Loucy (cell line): Measurements from ENCODE around the gene CACNA1B.

ENCODE experiments used
- H2AFZ ChIP-seq: fragments of 200-600 bp; sonication (generic); 2 replicates; pipeline ENCODE4 v1.6.0; 2016; ENCODE audit warnings: antibody characterized with exemption, mild to moderate bottlenecking, low read length, moderate library complexity
- H3F3A ChIP-seq: fragments of 200-600 bp; 2 replicates; pipeline ENCODE4 v1.6.0; 2016; ENCODE audit warnings: antibody characterized with exemption, low read depth, mild to moderate bottlenecking
- H3K27me3 ChIP-seq: fragments of 200-600 bp; sonication (generic); 2 replicates; pipeline ENCODE4 v1.6.1; 2014; ENCODE audit warnings: low read length, mild to moderate bottlenecking; ENCODE audit not compliant: insufficient read depth, poor library complexity, severe bottlenecking
- H3K36me3 ChIP-seq: fragments of 200-600 bp; sonication (generic); 2 replicates; pipeline ENCODE4 v1.6.1; 2016; ENCODE audit warnings: low read length; ENCODE audit not compliant: insufficient read depth
- H3K4me1 ChIP-seq: fragments of 200-600 bp; sonication (generic); 2 replicates; pipeline ENCODE4 v1.5.1; 2014; ENCODE audit warnings: low read length, mild to moderate bottlenecking; ENCODE audit not compliant: insufficient read depth, poor library complexity, severe bottlenecking
- H3K4me2 ChIP-seq: fragments of 200-600 bp; sonication (generic); 2 replicates; pipeline ENCODE4 v1.6.0; 2014; ENCODE audit warnings: antibody characterized with exemption, low read length, low read depth, mild to moderate bottlenecking; ENCODE audit not compliant: poor library complexity, severe bottlenecking
- H3K4me3 ChIP-seq: fragments of 200-600 bp; sonication (generic); 2 replicates; pipeline ENCODE4 v1.5.1; 2014; ENCODE audit warnings: low read length, mild to moderate bottlenecking, mixed read lengths; ENCODE audit not compliant: poor library complexity, severe bottlenecking
- H3K79me2 ChIP-seq: fragments of 200-600 bp; sonication (generic); 2 replicates; pipeline ENCODE4 v1.6.1; 2014; ENCODE audit warnings: low read length; ENCODE audit not compliant: insufficient read depth
- H3K9ac ChIP-seq: fragments of 200-600 bp; sonication (generic); 2 replicates; pipeline ENCODE4 v1.6.0; 2014; ENCODE audit warnings: mild to moderate bottlenecking, low read depth, low read length, moderate library complexity; ENCODE audit not compliant: poor library complexity, severe bottlenecking
- H3K9me2 ChIP-seq: fragments of 200-600 bp; sonication (generic); replicated peaks from 2 replicates; pipeline ENCODE4 v1.6.1; 2016; ENCODE audit warnings: low read depth, low read length, mixed read lengths
- H3K9me3 ChIP-seq: fragments of 200-600 bp; sonication (generic); 2 replicates; pipeline ENCODE4 v1.6.1; 2014; ENCODE audit warnings: mild to moderate bottlenecking, antibody characterized with exemption, low read length, low read depth; ENCODE audit not compliant: insufficient read depth
- H4K20me1 ChIP-seq: fragments of 200-600 bp; sonication (generic); 2 replicates; pipeline ENCODE4 v1.6.0; 2014; ENCODE audit warnings: antibody characterized with exemption, low read length, mild to moderate bottlenecking; ENCODE audit not compliant: insufficient read depth, poor library complexity, severe bottlenecking
- EZH2phosphoT487 ChIP-seq: fragments of 200-600 bp; IDR thresholded peaks from 2 replicates; pipeline ENCODE4 v1.6.1; 2018; ENCODE audit warnings: antibody characterized with exemption, mild to moderate bottlenecking, moderate library complexity, borderline replicate concordance
- TF ChIP-seq, protein P1 (sequence below): fragments of 200-600 bp; sonication (generic); conservative IDR thresholded peaks from 2 replicates; pipeline ENCODE4 v1.5.1; 2014; ENCODE audit warnings: mild to moderate bottlenecking, antibody characterized with exemption, low read length

CACNA1B gene

GRCh38 chr9:138045541-138046490 lies 168.2 kb downstream of the CACNA1B start:
- Histone ChIP-seq H3F3A (no peaks in the 10 kb centered on the region), H2AFZ (no peak overlapping the region), H3K9me3 (peaks cover 40% of the 10 kb centered on the region; the same call in 1 of the 2 replicates), H3K27me3 (no peaks in the 10 kb centered on the region), H4K20me1 (no peaks in the 10 kb centered on the region), H3K36me3 (no peaks in the 10 kb centered on the region), H3K79me2 (no peaks in the 10 kb centered on the region), H3K4me2 (no peak overlapping the region), H3K4me1 (no peaks in the 10 kb centered on the region), H3K4me3 (no peak overlapping the region), H3K9ac (no peak overlapping the region), H3K9me2 (no peaks in the 10 kb centered on the region)
- TF ChIP-seq, protein P1, sequence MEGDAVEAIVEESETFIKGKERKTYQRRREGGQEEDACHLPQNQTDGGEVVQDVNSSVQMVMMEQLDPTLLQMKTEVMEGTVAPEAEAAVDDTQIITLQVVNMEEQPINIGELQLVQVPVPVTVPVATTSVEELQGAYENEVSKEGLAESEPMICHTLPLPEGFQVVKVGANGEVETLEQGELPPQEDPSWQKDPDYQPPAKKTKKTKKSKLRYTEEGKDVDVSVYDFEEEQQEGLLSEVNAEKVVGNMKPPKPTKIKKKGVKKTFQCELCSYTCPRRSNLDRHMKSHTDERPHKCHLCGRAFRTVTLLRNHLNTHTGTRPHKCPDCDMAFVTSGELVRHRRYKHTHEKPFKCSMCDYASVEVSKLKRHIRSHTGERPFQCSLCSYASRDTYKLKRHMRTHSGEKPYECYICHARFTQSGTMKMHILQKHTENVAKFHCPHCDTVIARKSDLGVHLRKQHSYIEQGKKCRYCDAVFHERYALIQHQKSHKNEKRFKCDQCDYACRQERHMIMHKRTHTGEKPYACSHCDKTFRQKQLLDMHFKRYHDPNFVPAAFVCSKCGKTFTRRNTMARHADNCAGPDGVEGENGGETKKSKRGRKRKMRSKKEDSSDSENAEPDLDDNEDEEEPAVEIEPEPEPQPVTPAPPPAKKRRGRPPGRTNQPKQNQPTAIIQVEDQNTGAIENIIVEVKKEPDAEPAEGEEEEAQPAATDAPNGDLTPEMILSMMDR = no peak
- no peak for TF ChIP-seq EZH2phosphoT487

- Histone ChIP-seq H3K4me1 (no peaks in the 10 kb centered on the region), H4K20me1 (no peaks in the 10 kb centered on the region), H3K4me2 (no peak overlapping the region), H3K36me3 (no peaks in the 10 kb centered on the region), H3K9ac (no peak overlapping the region), H3F3A (no peaks in the 10 kb centered on the region), H3K9me3 (peaks cover 40% of the 10 kb centered on the region; the same call in 1 of the 2 replicates), H3K9me2 (no peaks in the 10 kb centered on the region), H3K4me3 (no peak overlapping the region), H3K27me3 (no peaks in the 10 kb centered on the region), H2AFZ (no peak overlapping the region), H3K79me2 (no peaks in the 10 kb centered on the region)
- TF ChIP-seq, protein P1 = no peak
- TF ChIP-seq EZH2phosphoT487 = no peak
Measured at GRCh38 chr9:138046641-138047301, 169.2 kb downstream of the CACNA1B start.

GRCh38 chr9:138047469-138048040 lies 170.0 kb downstream of the CACNA1B start:
- Histone ChIP-seq H3F3A (no peaks in the 10 kb centered on the region), H3K4me1 (no peaks in the 10 kb centered on the region), H3K27me3 (no peaks in the 10 kb centered on the region)

More at GRCh38 chr9:138047469-138048040, 170.0 kb downstream of the CACNA1B start:
- TF ChIP-seq, protein P1 = no peak
- TF ChIP-seq EZH2phosphoT487 = no peak
- no peaks in the 10 kb centered on the region for H3K79me2 ChIP-seq
- H3K9me3 ChIP-seq = peaks cover 44% of the 10 kb centered on the region; the same call in 1 of the 2 replicates
- H4K20me1 ChIP-seq = no peaks in the 10 kb centered on the region
- H3K9me2 ChIP-seq = no peaks in the 10 kb centered on the region
- no peak overlapping the region for H2AFZ ChIP-seq
- H3K4me2 ChIP-seq = no peak overlapping the region
- no peak overlapping the region for H3K4me3 ChIP-seq
- H3K36me3 ChIP-seq = no peaks in the 10 kb centered on the region
- H3K9ac ChIP-seq = no peak overlapping the region
